Panc1 (cell line): Measurements from ENCODE around the gene FRMD8. TPM values are rescaled to one million over a fixed set of nuclear protein-coding genes. Genes with fewer than 3 reads are reported as not detected.
A peak's percentile ranks its signal among the peaks of the same experiment; 100 is the strongest.

ENCODE experiments used
- ATAC-seq: fragments of 200-7000 bp; cut with Tn5 transposase; 2 replicates; pipeline ENCODE4 v1.9.1; 2020; ENCODE audit warnings: mild to moderate bottlenecking, moderate library complexity
- BruUV-seq: library from RNA; stranded (reverse); fragments of 400-500 nt; replicated peaks from 2 replicates; lab custom pipeline; 2021; lab: Mats Ljungman, UMichigan
- CTCF ChIA-PET: fragments of 300-600 bp; sonication (Branson Sonifier 250); formaldehyde crosslinking; loops from one replicate; lab custom pipeline; 2022; ENCODE audit warnings: antibody characterized with exemption; lab: Charles Lee
- POLR2A ChIA-PET: fragments of 300-600 bp; sonication (Branson Sonifier 250); formaldehyde crosslinking; loops from one replicate; lab custom pipeline; 2022; ENCODE audit warnings: antibody characterized with exemption; lab: Charles Lee
- DNase-seq: peaks from one replicate; pipeline ENCODE4 v3.0.0-alpha.2; 2010; ENCODE audit warnings: low read depth, low spot score
- H3K27ac ChIP-seq: 2 replicates; pipeline ENCODE4 v1.5.1; 2011; ENCODE audit warnings: mild to moderate bottlenecking, low read length, inconsistent platforms
- H3K27me3 ChIP-seq: fragments of 200-500 bp; sonication (Bioruptor generic); 2 replicates; pipeline ENCODE4 v1.6.0; 2014; ENCODE audit warnings: low read length, inconsistent platforms; ENCODE audit not compliant: control insufficient read depth, insufficient read depth
- H3K36me3 ChIP-seq: fragments of 200-500 bp; sonication (Bioruptor generic); 2 replicates; pipeline ENCODE4 v1.5.1; 2014; ENCODE audit warnings: inconsistent platforms, mild to moderate bottlenecking, low read length, moderate library complexity; ENCODE audit not compliant: control insufficient read depth, insufficient read depth
- H3K4me1 ChIP-seq: 2 replicates; pipeline ENCODE4 v1.5.1; 2011; ENCODE audit warnings: inconsistent platforms, mild to moderate bottlenecking, low read length, moderate library complexity; ENCODE audit not compliant: control insufficient read depth, insufficient read depth
- H3K4me3 ChIP-seq, 2 experiments: 2 replicates each; pipeline ENCODE4 v1.5.1; 2011 to 2012; ENCODE audit warnings: low read depth in 2 of 2, low read length in 2 of 2, mild to moderate bottlenecking in 2 of 2, inconsistent platforms in 1 of 2, moderate library complexity in 1 of 2
- H3K9me3 ChIP-seq: fragments of 200-500 bp; sonication (Bioruptor generic); 2 replicates; pipeline ENCODE4 v1.5.1; 2014; ENCODE audit warnings: low read depth, mild to moderate bottlenecking, inconsistent platforms, low read length, moderate library complexity; ENCODE audit not compliant: control insufficient read depth, insufficient read depth
- POLR2AphosphoS5 ChIP-seq: IDR thresholded peaks from 2 replicates; pipeline ENCODE4 v1.6.1; 2012; ENCODE audit warnings: mild to moderate bottlenecking, low read depth, low read length, moderate library complexity
- REST ChIP-seq, 2 experiments: IDR thresholded peaks; 2 replicates each; pipeline ENCODE4 v1.6.1; 2011 to 2012; ENCODE audit warnings: low read depth in 2 of 2, control low read depth in 1 of 2, low read length in 1 of 2, mild to moderate bottlenecking in 1 of 2, moderate library complexity in 1 of 2; ENCODE audit not compliant: insufficient read depth in 1 of 2
- SIN3A ChIP-seq: IDR thresholded peaks from 2 replicates; pipeline ENCODE4 v1.6.1; 2012; ENCODE audit warnings: low read depth, mild to moderate bottlenecking, low read length, moderate library complexity, borderline replicate concordance; ENCODE audit not compliant: insufficient read depth
- TCF7L2 ChIP-seq: IDR thresholded peaks from 2 replicates; pipeline ENCODE4 v1.6.1; 2011; ENCODE audit warnings: mild to moderate bottlenecking, low read depth, low read length, inconsistent platforms
- in situ Hi-C: cut with HindIII; loops from 2 replicates; pipeline ENCODE4 v1.10.0; 2016; ENCODE audit warnings: low sequenced_read_pairs, low pct_unique_long_range_greater_than_20kb
- intact Hi-C: fragments of 100-400 bp; cut with micrococcal nuclease; formaldehyde crosslinking; loops from one replicate; pipeline ENCODE4 v1.10.0; 2022; ENCODE audit not compliant: unreplicated experiment
- total RNA-seq: library from RNA; stranded (reverse); gene quantifications from one replicate; pipeline ENCODE4 v1.2.1, GENCODE V29; 2021; ENCODE audit not compliant: unreplicated experiment
- TF ChIP-seq, protein P1 (sequence below): fragments of 450-650 bp; IDR thresholded peaks from 2 replicates; pipeline ENCODE4 v1.5.1; 2017; ENCODE audit warnings: mild to moderate bottlenecking

FRMD8 gene
- total RNA-seq, 1 experiment from 2014 or later: 85.8 TPM

- intact Hi-C loops: no loop called here
- no peaks in the 10 kb centered on the region for H3K27me3 ChIP-seq
- in situ Hi-C loops: no loop called here
- peaks cover 38% of the 10 kb centered on the region for H3K4me1 ChIP-seq
- no peaks in the 10 kb centered on the region; the same call in 1 of the 2 replicates for H3K36me3 ChIP-seq
- peak overlapping the region; percentile 36 to 51 for H3K4me3 ChIP-seq
- H3K27ac ChIP-seq: peak overlapping the region; percentile 92
- H3K9me3 ChIP-seq: no peaks in the 10 kb centered on the region
- peak; percentile 12 for DNase-seq
- POLR2A ChIA-PET: interaction anchor here (0.6 to 0.7 kb wide), 4 partner anchors 20 to 117 kb away, joined by 3 to 16 read pairs (median 8); partner anchors contain the start of gene MALAT1
- peak; percentile 9 for ATAC-seq
- CTCF ChIA-PET: interaction anchor here (0.5 to 1.1 kb wide), 4 partner anchors 17 to 207 kb away, joined by 3 to 10 read pairs (median 4); no protein-coding TSS in a partner anchor
- BruUV-seq: no TSS peak
- TF ChIP-seq TCF7L2 (no peak), REST (IDR thresholded peaks at IDR 0.05; ENCODE audit: insufficient read depth in 1 of 2, low read depth in 2 of 2, low read length in 1 of 2) (no peak), SIN3A (no peak)
- TF ChIP-seq, protein P1, sequence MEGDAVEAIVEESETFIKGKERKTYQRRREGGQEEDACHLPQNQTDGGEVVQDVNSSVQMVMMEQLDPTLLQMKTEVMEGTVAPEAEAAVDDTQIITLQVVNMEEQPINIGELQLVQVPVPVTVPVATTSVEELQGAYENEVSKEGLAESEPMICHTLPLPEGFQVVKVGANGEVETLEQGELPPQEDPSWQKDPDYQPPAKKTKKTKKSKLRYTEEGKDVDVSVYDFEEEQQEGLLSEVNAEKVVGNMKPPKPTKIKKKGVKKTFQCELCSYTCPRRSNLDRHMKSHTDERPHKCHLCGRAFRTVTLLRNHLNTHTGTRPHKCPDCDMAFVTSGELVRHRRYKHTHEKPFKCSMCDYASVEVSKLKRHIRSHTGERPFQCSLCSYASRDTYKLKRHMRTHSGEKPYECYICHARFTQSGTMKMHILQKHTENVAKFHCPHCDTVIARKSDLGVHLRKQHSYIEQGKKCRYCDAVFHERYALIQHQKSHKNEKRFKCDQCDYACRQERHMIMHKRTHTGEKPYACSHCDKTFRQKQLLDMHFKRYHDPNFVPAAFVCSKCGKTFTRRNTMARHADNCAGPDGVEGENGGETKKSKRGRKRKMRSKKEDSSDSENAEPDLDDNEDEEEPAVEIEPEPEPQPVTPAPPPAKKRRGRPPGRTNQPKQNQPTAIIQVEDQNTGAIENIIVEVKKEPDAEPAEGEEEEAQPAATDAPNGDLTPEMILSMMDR: no peak
Observed at GRCh38 chr11:65381716-65382032, 4.8 kb upstream of the FRMD8 start.

- in situ Hi-C loops (no loop called here), intact Hi-C loops (no loop called here)
- BruUV-seq: no TSS peak
- DNase-seq: peak; percentile 85
- ATAC-seq: peak; percentile 93
- Histone ChIP-seq H3K36me3 (no peaks in the 10 kb centered on the region; the same call in 1 of the 2 replicates), H3K4me1 (peaks cover 39% of the 10 kb centered on the region), H3K27me3 (no peaks in the 10 kb centered on the region), H3K4me3 (peak within 1 kb of the TSS; percentile 36 to 51), H3K9me3 (no peaks in the 10 kb centered on the region), H3K27ac (peak within 1 kb of the TSS; percentile 92)
- CTCF ChIA-PET: interaction anchor here (0.5 to 1.1 kb wide), 4 partner anchors 16 to 206 kb away, joined by 3 to 10 read pairs (median 4); no protein-coding TSS in a partner anchor
- TF ChIP-seq TCF7L2 (no peak), POLR2AphosphoS5 (peak; percentile 67), REST (IDR thresholded peaks at IDR 0.05; ENCODE audit: insufficient read depth in 1 of 2, low read depth in 2 of 2, low read length in 1 of 2) (0 out of 4 replicates have a peak, but pooled peaks of 1 of the 2 experiments have one; percentile 13), SIN3A (0 out of 2 replicates have a peak, but pooled peaks have one; percentile 1)
- TF ChIP-seq, protein P1: peak; percentile 90; the same call in 1 of the 2 replicates
- POLR2A ChIA-PET: interaction anchor here (0.6 to 0.7 kb wide), 3 partner anchors 21 to 117 kb away, joined by 7 to 16 read pairs (median 8); partner anchors contain the start of gene MALAT1
Observed at GRCh38 chr11:65382033-65382803, 4.2 kb upstream of the FRMD8 start, which contains the start of gene SLC25A45. SLC25A45 (minus strand) TSS chr11:65382646; CDS start chr11:65381951, 695 bp downstream.
